HCT116 (cell line): ENCODE data around the gene CDC6.

ENCODE experiments used
- CBX3 ChIP-seq: IDR thresholded peaks from 2 replicates; pipeline ENCODE4 v1.6.1; 2012; ENCODE audit warnings: low read depth
- CEBPB ChIP-seq: IDR thresholded peaks from 2 replicates; pipeline ENCODE4 v1.6.1; 2012; ENCODE audit warnings: low read depth
- CTCF ChIP-seq, 3 experiments: fragments of 200-600 bp in 1 of 3; sonication (generic) in 1 of 3; IDR thresholded peaks in 2 of 3; conservative IDR thresholded peaks in 1 of 3; 2 replicates each; pipeline ENCODE4 v1.5.1; 2012 to 2017; ENCODE audit warnings: low read depth in 2 of 3, low read length in 2 of 3, antibody characterized with exemption in 1 of 3, borderline replicate concordance in 1 of 3, control low read depth in 1 of 3, mild to moderate bottlenecking in 1 of 3, mixed read lengths in 1 of 3, mixed run types in 1 of 3, moderate library complexity in 1 of 3; ENCODE audit not compliant: insufficient read depth in 1 of 3
- ELF1 ChIP-seq: IDR thresholded peaks from 2 replicates; pipeline ENCODE4 v1.6.1; 2012; ENCODE audit warnings: low read depth, borderline replicate concordance
- EZH2 ChIP-seq: fragments of 200-600 bp; sonication (generic); IDR thresholded peaks from 2 replicates; pipeline ENCODE4 v1.6.1; 2017; ENCODE audit warnings: antibody characterized with exemption, mixed run types
- EZH2phosphoT487 ChIP-seq: fragments of 200-600 bp; IDR thresholded peaks from 2 replicates; pipeline ENCODE4 v1.6.1; 2018; ENCODE audit warnings: antibody characterized with exemption, borderline replicate concordance
- FOSL1 ChIP-seq: IDR thresholded peaks from 2 replicates; pipeline ENCODE4 v1.6.1; 2012; ENCODE audit warnings: low read depth
- JUND ChIP-seq: IDR thresholded peaks from 2 replicates; pipeline ENCODE4 v1.6.1; 2012
- POLR2A ChIP-seq: IDR thresholded peaks from 2 replicates; pipeline ENCODE4 v1.7.0; 2011; ENCODE audit warnings: borderline replicate concordance; ENCODE audit not compliant: insufficient read depth, insufficient read length; ENCODE audit errors: extremely low read depth
- REST ChIP-seq: IDR thresholded peaks from 2 replicates; pipeline ENCODE4 v1.6.1; 2012; ENCODE audit warnings: low read depth
- TCF7L2 ChIP-seq: IDR thresholded peaks from 2 replicates; pipeline ENCODE4 v1.7.0; 2011; ENCODE audit warnings: borderline replicate concordance, inconsistent platforms; ENCODE audit not compliant: insufficient read depth, insufficient read length; ENCODE audit errors: extremely low read depth
- ZFX ChIP-seq: fragments of 450-650 bp; IDR thresholded peaks from 2 replicates; pipeline ENCODE4 v1.6.1; 2017

GRCh38 chr17:40338941-40339649, 51.4 kb downstream of the CDC6 start:
- no peak for TF ChIP-seq CTCF (IDR thresholded peaks at IDR 0.05 in 2 of 3, conservative IDR thresholded peaks at IDR 0.05 in 1 of 3; ENCODE audit: borderline replicate concordance in 1 of 3, insufficient read depth in 1 of 3, low read depth in 2 of 3, low read length in 2 of 3)
- TF ChIP-seq EZH2, result no peak
- TF ChIP-seq CBX3, result no peak
- no peak for TF ChIP-seq POLR2A
- no peak for TF ChIP-seq JUND
- no peak for TF ChIP-seq ZFX
- no peak for TF ChIP-seq TCF7L2
- no peak for TF ChIP-seq EZH2phosphoT487
- TF ChIP-seq ELF1, result no peak
- no peak for TF ChIP-seq FOSL1
- TF ChIP-seq REST, result no peak
- TF ChIP-seq CEBPB, result no peak
